ENCODE data around the gene CYTH4.

GRCh38 chr22:37282385-37282677 lies at the start of gene CYTH4:
- TF ChIP-seq EP300 (IDR thresholded peaks at IDR 0.05): no peak
- TF ChIP-seq CTCF (IDR thresholded peaks at IDR 0.05): no peak
- TF ChIP-seq POLR2A (IDR thresholded peaks at IDR 0.05): no peak

Measured in ovary (tissue), 3 donors.